Ascending aorta (tissue), 2 donors: ENCODE results near the gene IGF2R. TPM values are rescaled to one million over a fixed set of nuclear protein-coding genes. Genes with fewer than 3 reads are reported as not detected.
"Not testable (repeated sequence)": the region's sequence is repeated elsewhere in the genome, so short reads cannot be mapped to it uniquely, and the experiment has no call there.

Experiments
- DNase-seq, 2 donors: peaks; one replicate each; pipeline ENCODE4 v3.0.0-alpha.2; 2019; ENCODE audit warnings: low spot score in 2 of 2
- H3K27ac ChIP-seq, 2 donors: fragments of 200-600 bp; sonication (generic); one replicate each; pipeline ENCODE4 v1.5.1; 2016 to 2017; ENCODE audit warnings: mild to moderate bottlenecking in 1 of 2
- H3K27me3 ChIP-seq: fragments of 200-600 bp; sonication (generic); one replicate; pipeline ENCODE4 v1.5.1; 2017
- H3K36me3 ChIP-seq, 2 donors: fragments of 200-600 bp; sonication (generic); one replicate each; pipeline ENCODE4 v1.5.1; 2016
- H3K4me1 ChIP-seq, 2 donors: fragments of 200-600 bp; sonication (generic); one replicate each; pipeline ENCODE4 v1.5.1; 2016 to 2017; ENCODE audit warnings: mild to moderate bottlenecking in 1 of 2
- H3K4me3 ChIP-seq, 2 donors: fragments of 200-600 bp; sonication (generic); one replicate each; pipeline ENCODE4 v1.5.1; 2016 to 2017; ENCODE audit warnings: mild to moderate bottlenecking in 1 of 2
- H3K9me3 ChIP-seq, 2 donors: fragments of 200-600 bp; sonication (generic); one replicate each; pipeline ENCODE4 v1.5.1; 2016
- CTCF ChIP-seq, 3 experiments: fragments of 200-600 bp in 2 of 3; fragments of 450-650 bp in 1 of 3; sonication (generic) in 2 of 3; IDR thresholded peaks; one replicate each; pipeline ENCODE4 v1.5.1; 2016 to 2019; ENCODE audit warnings: antibody characterized with exemption in 3 of 3, mild to moderate bottlenecking in 1 of 3, moderate library complexity in 1 of 3
- intact Hi-C: fragments of 100-400 bp; cut with DNase I; formaldehyde crosslinking; loops from one replicate; pipeline ENCODE4 v1.15.1; 2023
- total RNA-seq: library from RNA; depleted of rRNA; stranded (reverse); fragments of >200 nt; gene quantifications from one replicate; pipeline ENCODE4 v1.1.0, GENCODE V29; 2016

Gene IGF2R
- total RNA-seq, 1 donor from 2014 or later: 104 TPM

GRCh38 chr6:159997498-159998101 lies 28.7 kb downstream of the IGF2R start:
- Histone ChIP-seq H3K4me1 (no peaks in the 10 kb centered on the region), H3K36me3 (peaks cover 0 to 9% of the 10 kb centered on the region in 2 donors), H3K27me3 (no peaks in the 10 kb centered on the region), H3K27ac (no peak overlapping the region), H3K9me3 (no peaks in the 10 kb centered on the region), H3K4me3 (no peak overlapping the region)
- intact Hi-C loops: no loop called here
- DNase-seq: no peak
- no peak for TF ChIP-seq CTCF (IDR thresholded peaks at IDR 0.05)

GRCh38 chr6:159998538-159998937 lies 29.7 kb downstream of the IGF2R start:
- Histone ChIP-seq H3K27me3 (no peaks in the 10 kb centered on the region), H3K27ac (no peak overlapping the region), H3K4me3 (no peak overlapping the region), H3K9me3 (no peaks in the 10 kb centered on the region), H3K36me3 (peaks cover 0 to 6% of the 10 kb centered on the region in 2 donors), H3K4me1 (no peaks in the 10 kb centered on the region)
- intact Hi-C loops: no loop called here
- TF ChIP-seq CTCF (IDR thresholded peaks at IDR 0.05): no peak
- DNase-seq: no peak

GRCh38 chr6:159999240-159999671 lies 30.4 kb downstream of the IGF2R start:
- intact Hi-C loops: no loop called here
- H3K36me3 ChIP-seq: peaks cover 0 to 6% of the 10 kb centered on the region in 2 donors
- no peaks in the 10 kb centered on the region for H3K9me3 ChIP-seq
- no peak for TF ChIP-seq CTCF (IDR thresholded peaks at IDR 0.05)
- no peak overlapping the region for H3K4me3 ChIP-seq
- DNase-seq: no peak
- no peaks in the 10 kb centered on the region for H3K27me3 ChIP-seq
- no peak overlapping the region for H3K27ac ChIP-seq
- no peaks in the 10 kb centered on the region for H3K4me1 ChIP-seq

- intact Hi-C loops: no loop called here
- Histone ChIP-seq H3K4me3 (no peak overlapping the region), H3K27ac (no peak overlapping the region), H3K36me3 (peaks cover 0 to 6% of the 10 kb centered on the region in 2 donors), H3K27me3 (no peaks in the 10 kb centered on the region), H3K9me3 (no peaks in the 10 kb centered on the region), H3K4me1 (no peaks in the 10 kb centered on the region)
- TF ChIP-seq CTCF (IDR thresholded peaks at IDR 0.05): no peak
- DNase-seq: no peak
These were observed 31.4 kb downstream of the IGF2R start for GRCh38 chr6:160000280-160000704.

- intact Hi-C loops, H3K4me3 ChIP-seq, H3K27ac ChIP-seq: not testable (repeated sequence)
These were observed 32.1 kb downstream of the IGF2R start for GRCh38 chr6:160000893-160001427.

GRCh38 chr6:160002882-160003281 lies 34.0 kb downstream of the IGF2R start:
- no peaks in the 10 kb centered on the region for H3K4me1 ChIP-seq
- no peaks in the 10 kb centered on the region for H3K9me3 ChIP-seq
- intact Hi-C loops: no loop called here
- H3K27ac ChIP-seq: no peak overlapping the region
- DNase-seq: no peak
- H3K27me3 ChIP-seq: no peaks in the 10 kb centered on the region
- TF ChIP-seq CTCF (IDR thresholded peaks at IDR 0.05): no peak
- H3K36me3 ChIP-seq: peaks cover 0 to 6% of the 10 kb centered on the region in 2 donors
- H3K4me3 ChIP-seq: no peak overlapping the region

More at GRCh38 chr6:160000893-160001427, 32.1 kb downstream of the IGF2R start:
- not testable (repeated sequence) for H3K27me3 ChIP-seq, H3K9me3 ChIP-seq, DNase-seq, H3K36me3 ChIP-seq, H3K4me1 ChIP-seq
